GM18519 (cell line): Measurements from ENCODE around the gene SRSF2.
"Not testable (repeated sequence)": the region's sequence is repeated elsewhere in the genome, so short reads cannot be mapped to it uniquely, and the experiment has no call there.

Experiments used
- ATAC-seq: cut with Tn5 transposase; IDR thresholded peaks from one replicate; pipeline ENCODE4 v1.9.1; 2021; ENCODE audit warnings: mild to moderate bottlenecking, moderate library complexity; ENCODE audit not compliant: unreplicated experiment, low FRiP score

SRSF2 gene

GRCh38 chr17:76702941-76703637, 34.0 kb downstream of the SRSF2 start:
- ATAC-seq = no peak

GRCh38 chr17:76702076-76702475, 35.1 kb downstream of the SRSF2 start:
- no peak for ATAC-seq

DNA sequence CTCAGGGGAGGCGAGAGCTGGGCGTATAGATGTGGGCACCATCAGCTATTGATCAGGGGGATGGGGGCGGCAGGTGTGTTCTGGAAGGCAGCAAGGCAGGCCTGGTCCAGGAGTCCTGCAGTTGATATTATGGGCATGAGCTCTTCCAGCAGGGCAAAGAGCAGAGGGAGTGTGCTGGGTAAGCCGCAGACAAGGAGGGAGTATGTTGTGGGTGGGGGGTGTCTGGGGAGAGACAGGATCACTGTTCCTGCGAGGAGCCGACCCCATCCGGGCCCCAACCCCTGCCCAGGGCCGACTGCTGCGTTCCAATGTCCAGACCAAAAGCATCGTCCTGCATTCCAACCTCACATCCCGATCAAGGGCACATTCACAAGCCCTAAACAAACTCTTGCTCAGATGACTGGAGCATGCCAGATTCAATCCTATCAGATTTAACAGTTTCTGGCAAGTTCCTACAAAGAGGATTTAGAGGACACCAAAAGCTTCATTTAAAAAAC, 35.6 kb downstream of the SRSF2 start:
- no peak for ATAC-seq

DNA sequence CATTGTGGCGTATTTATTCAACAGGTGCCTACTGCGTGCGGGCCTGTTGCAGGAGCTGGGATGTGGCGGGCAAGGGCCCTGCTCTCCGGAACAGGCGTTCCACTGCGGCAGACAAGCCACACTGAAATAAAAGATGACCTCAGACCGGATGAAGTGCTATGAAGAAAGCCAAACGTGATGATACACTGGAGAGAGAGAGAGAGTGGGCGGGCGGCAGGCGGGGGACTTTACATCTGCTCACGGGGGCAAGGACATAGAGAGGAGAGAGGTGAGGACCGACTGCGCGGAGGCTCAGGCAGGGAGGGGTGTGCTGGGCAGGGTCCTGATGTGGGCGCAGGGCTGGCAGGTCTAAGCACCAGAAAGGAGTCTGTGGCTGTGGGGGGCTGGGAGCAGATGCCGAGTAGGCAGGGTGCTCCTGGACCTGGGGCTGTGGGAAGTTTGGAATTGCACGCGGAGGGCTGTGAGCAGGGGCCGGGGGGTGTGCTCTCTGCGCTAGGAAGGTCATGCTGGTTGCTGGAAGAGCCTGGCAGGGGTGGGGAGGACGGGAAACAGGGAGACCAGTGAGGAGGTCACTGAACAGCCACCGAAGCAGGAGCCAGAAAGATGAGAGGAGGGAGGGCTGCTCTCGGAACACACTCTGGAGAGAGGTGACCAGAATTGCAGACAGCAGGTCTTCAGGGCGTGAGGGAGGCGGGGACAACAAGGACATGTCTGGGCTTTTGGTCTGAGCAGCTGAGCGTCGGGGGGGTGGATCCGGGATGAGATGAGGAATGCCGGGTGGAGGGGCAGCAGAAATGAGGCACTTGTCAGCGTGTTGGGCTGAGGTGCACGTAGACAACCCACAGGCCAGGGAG, 36.3 kb downstream of the SRSF2 start:
- ATAC-seq = no peak

DNA sequence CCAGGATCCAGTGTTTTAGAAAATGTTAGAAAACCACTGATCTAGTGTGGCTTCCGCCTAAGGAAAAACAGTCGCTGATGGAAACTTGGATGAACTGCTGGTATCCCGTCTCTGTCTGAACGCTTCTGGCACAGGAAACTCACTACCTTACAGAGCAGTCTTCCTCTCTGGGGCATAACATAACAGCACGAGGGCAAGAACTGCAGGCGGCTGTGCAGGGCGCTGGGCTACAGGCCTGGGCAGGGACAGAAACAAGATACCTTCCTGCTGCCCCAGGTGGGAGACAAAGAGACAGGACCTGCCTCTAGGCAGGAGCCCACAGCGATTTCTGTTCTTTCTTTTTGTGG, 36.9 kb downstream of the SRSF2 start:
- ATAC-seq = no peak

- not testable (repeated sequence) for ATAC-seq
Observed at GRCh38 chr17:76698466-76698977, 38.6 kb downstream of the SRSF2 start.

- no peak for ATAC-seq
Observed at GRCh38 chr17:76697702-76698465, 39.2 kb downstream of the SRSF2 start.

- no peak for ATAC-seq
Observed at GRCh38 chr17:76696763-76697701, 40.1 kb downstream of the SRSF2 start.

DNA sequence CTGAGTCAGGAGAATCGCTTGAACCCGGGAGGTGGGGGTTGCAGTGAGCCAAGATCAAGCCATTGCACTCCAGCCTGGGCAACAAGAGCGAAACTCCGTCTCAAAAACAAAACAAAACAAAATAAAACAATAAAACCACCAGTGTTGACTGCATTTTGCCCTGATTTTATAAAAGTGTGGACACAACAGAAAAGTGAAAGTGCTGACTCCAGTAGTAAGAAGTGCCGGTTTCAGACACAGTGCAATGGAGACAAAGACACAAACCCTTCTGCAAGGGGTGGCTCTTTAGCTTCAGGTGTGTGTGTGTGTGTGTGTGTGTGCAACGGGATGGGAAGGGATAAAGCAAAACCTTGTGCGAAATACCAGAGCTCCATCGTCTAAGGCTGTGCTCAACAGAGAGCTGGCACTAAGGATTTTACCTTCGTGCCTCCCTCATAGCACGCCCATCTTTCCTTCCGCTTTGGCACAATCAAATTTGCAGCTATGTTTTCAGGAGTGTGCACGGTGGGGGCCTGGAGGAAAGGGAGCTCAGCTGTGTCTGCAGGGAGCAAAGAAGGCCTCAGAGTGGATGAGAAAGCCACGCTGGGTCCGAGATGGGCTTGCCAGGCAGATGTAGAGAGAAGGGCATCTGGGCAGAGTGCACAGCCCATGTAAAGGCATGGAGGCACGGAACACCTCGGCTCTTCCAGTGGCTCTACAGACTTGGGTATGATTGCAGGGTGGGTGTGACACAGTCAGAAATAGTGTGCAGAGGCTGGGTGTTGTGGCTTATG, 41.9 kb downstream of the SRSF2 start:
- ATAC-seq = no peak

DNA sequence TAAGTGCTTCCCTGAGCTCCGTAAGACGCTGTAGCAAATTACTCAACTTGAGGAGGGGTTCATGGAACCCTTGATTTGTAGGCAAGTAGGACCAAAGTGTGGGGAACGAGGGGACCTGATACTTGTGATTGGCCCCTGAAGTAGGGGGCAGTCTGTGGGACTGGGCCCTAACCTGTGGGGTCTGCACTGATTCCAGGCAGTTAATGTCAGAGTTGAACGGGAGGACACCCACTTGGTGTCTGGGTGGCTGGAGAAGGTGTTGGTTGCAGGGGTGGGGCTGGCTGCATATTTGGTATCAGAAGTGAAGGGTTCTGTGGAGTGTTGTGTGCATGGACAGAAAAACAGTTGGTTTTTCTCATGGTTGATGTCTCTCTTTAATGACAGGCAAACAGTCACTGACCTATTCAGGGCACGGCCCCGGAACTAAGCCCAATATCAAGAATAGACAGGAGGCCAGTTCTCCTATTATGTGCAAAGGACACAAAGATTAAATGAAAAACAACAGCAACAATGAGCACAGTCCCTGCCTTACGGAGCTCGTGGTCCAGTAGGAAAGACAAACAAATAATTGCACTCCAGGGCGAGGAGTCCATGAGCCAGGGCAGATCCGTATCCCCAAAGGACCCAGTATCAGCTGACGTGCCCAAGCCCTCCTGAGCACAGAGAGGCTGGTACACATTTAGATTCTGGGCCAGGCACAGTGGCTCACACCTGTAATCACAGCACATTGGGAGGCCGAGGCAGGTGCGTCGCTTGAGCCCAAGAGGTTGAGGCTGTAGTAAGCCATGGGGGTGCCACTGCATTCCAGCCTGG, 45.5 kb downstream of the SRSF2 start:
- no peak for ATAC-seq

- ATAC-seq = no peak
Observed at GRCh38 chr17:76690596-76691280, 46.4 kb downstream of the SRSF2 start.

- ATAC-seq = no peak
Observed at GRCh38 chr17:76689859-76690258, 47.3 kb downstream of the SRSF2 start.

GRCh38 chr17:76688165-76688622, 48.9 kb downstream of the SRSF2 start:
- no peak for ATAC-seq

GRCh38 chr17:76687298-76688164, 49.6 kb downstream of the SRSF2 start:
- ATAC-seq = no peak

DNA sequence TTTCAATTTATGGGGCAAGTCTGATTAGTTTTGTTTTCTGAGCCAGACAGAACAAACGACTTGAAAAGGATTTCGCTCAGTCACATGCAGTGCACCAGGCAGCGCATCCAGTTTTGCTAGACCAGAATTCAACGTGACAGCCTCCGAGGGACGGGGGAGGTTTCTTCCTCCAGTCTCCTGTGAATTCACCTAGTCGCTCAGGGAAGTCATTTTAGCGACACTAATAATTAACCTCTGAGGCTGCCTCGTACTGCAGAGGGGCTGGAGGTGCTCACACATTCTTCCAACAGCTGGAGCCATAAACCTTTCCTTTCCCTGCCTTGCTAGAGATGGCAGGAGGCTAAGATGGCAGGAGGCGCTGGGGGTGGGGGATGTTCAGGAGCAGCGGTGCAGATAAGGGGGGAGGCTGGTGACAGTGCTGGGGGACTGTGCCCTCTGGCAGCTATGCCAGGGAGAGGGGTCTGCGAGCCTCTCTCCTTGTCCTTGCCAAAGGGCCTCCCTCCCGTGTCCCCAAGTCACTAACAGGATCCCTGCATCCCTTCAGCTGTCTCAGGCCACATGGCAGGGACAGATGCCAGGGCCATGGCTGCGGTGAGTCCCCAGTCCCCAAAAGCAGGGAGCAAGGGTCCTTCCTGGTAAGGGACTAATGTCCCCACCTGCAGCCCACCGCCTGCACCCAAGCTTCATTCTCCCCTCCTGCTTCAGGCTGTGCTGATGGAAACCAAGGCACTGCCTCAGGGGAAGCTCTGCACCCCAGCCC, 50.4 kb downstream of the SRSF2 start:
- no peak for ATAC-seq

- no peak for ATAC-seq
Observed at GRCh38 chr17:76685846-76686245, 51.3 kb downstream of the SRSF2 start.
